H1 (cell line): Measurements from ENCODE around the gene CAPN11. TPM values are rescaled to one million over a fixed set of nuclear protein-coding genes. Genes with fewer than 3 reads are reported as not detected.

Experiments used
- BACH1 ChIP-seq: IDR thresholded peaks from 2 replicates; pipeline ENCODE4 v1.6.1; 2012; ENCODE audit warnings: low read length, improper control_type of control experiment
- E2F6 ChIP-seq: IDR thresholded peaks from 2 replicates; pipeline ENCODE4 v1.6.1; 2012; ENCODE audit warnings: inconsistent platforms
- HDAC2 ChIP-seq, 2 experiments: fragments of 300-600 bp in 1 of 2; sonication (generic) in 1 of 2; IDR thresholded peaks; 2 replicates each; pipeline ENCODE4 v1.6.1; 2011 to 2012; ENCODE audit warnings: low read depth in 2 of 2, low read length in 2 of 2, mild to moderate bottlenecking in 2 of 2, moderate library complexity in 2 of 2, borderline replicate concordance in 1 of 2, inconsistent platforms in 1 of 2
- KDM4A ChIP-seq: IDR thresholded peaks from one replicate; pipeline ENCODE4 v1.7.1; 2012; ENCODE audit warnings: low read depth, mild to moderate bottlenecking, moderate library complexity, low read length, inconsistent platforms; ENCODE audit not compliant: severe bottlenecking
- RBBP5 ChIP-seq: IDR thresholded peaks from 2 replicates; pipeline ENCODE4 v1.7.1; 2012; ENCODE audit warnings: low read depth, mild to moderate bottlenecking, inconsistent platforms, low read length, moderate library complexity, borderline replicate concordance
- SIN3A ChIP-seq, 2 experiments: IDR thresholded peaks in 1 of 2; conservative IDR thresholded peaks in 1 of 2; 2 replicates each; pipeline ENCODE4 v1.6.1; 2011 to 2012; ENCODE audit warnings: low read length in 2 of 2, improper control_type of control experiment in 1 of 2, low read depth in 1 of 2, mild to moderate bottlenecking in 1 of 2
- polyA plus RNA-seq, 7 experiments: library from polyadenylated mRNA; depleted of rRNA in 3 of 7; stranded (reverse) in 5 of 7; unstranded in 2 of 7; fragments of >200 nt in 5 of 7; fragments of 200-250 nt in 2 of 7; gene quantifications; 1 replicate in 5 of 7; 2 replicates in 1 of 7; 4 replicates in 1 of 7; pipeline versions ENCODE4 v1.2.1 to v1.2.3, GENCODE V29; 2011 to 2013; ENCODE audit warnings: missing spikeins in 2 of 7, mixed read lengths in 2 of 7
- total RNA-seq: library from RNA; stranded (reverse); fragmentation: NEBNext Ultra II Directional; extraction: Animal tissue kit (Norgen Biotek cat#: 25700); gene quantifications from 2 replicates; pipeline ENCODE4 v1.2.1, GENCODE V29; 2021

Gene CAPN11
- total and polyA plus RNA-seq, 2 of the 8 experiments (the other 6 are each of a cell fraction or from before 2014, with no cell fraction given), result 0.95 to 0.97 TPM

GRCh38 chr6:44127186-44128019, 31.2 kb upstream of the CAPN11 start, which contains the start of the genes MRPL14 and TMEM63B (continued):
- TF ChIP-seq E2F6 (no peak), RBBP5 (0 out of 2 replicates have a peak, but pooled peaks have one; percentile 28), BACH1 (peak; percentile 64; the same call in 1 of the 2 replicates), HDAC2 (IDR thresholded peaks at IDR 0.05; ENCODE audit: borderline replicate concordance in 1 of 2, low read depth in 2 of 2, low read length in 2 of 2) (0 out of 4 replicates have a peak, but pooled peaks have one; percentile 12 to 33), KDM4A (peak; percentile 45), SIN3A (conservative IDR thresholded peaks at IDR 0.05 in 1 of 2, IDR thresholded peaks at IDR 0.05 in 1 of 2; ENCODE audit: low read depth in 1 of 2, low read length in 2 of 2) (no peak)
